HL-60 (cell line): Measurements from ENCODE around the gene ZNF862.

Experiments used
- CTCF ChIP-seq: IDR thresholded peaks from one replicate; pipeline ENCODE4 v1.5.1; 2011; ENCODE audit warnings: low read length, control low read depth, inconsistent platforms; ENCODE audit not compliant: insufficient read depth
- POLR2AphosphoS5 ChIP-seq: IDR thresholded peaks from 2 replicates; pipeline ENCODE4 v1.6.1; 2012; ENCODE audit warnings: low read depth
- REST ChIP-seq: IDR thresholded peaks from 2 replicates; pipeline ENCODE4 v1.6.1; 2012; ENCODE audit warnings: low read depth; ENCODE audit not compliant: insufficient replicate concordance
- SPI1 ChIP-seq: IDR thresholded peaks from 2 replicates; pipeline ENCODE4 v1.6.1; 2012; ENCODE audit warnings: low read depth, mild to moderate bottlenecking, borderline replicate concordance

- TF ChIP-seq POLR2AphosphoS5, result no peak
- no peak for TF ChIP-seq CTCF
- TF ChIP-seq SPI1, result no peak
- no peak for TF ChIP-seq REST
Observed at GRCh38 chr7:149814494-149814893, 23.7 kb upstream of the ZNF862 start.
